ENCODE measurements around the gene SGTA. TPM values are rescaled to one million over a fixed set of nuclear protein-coding genes. Genes with fewer than 3 reads are reported as not detected.
A peak's percentile ranks its signal among the peaks of the same experiment; 100 is the strongest.

SGTA gene
- total RNA-seq, 3 donors from 2014 or later (not counting 1 experiment from before 2014, with no cell fraction given): 35.2 to 38.1 (median 36.2) TPM

DNA sequence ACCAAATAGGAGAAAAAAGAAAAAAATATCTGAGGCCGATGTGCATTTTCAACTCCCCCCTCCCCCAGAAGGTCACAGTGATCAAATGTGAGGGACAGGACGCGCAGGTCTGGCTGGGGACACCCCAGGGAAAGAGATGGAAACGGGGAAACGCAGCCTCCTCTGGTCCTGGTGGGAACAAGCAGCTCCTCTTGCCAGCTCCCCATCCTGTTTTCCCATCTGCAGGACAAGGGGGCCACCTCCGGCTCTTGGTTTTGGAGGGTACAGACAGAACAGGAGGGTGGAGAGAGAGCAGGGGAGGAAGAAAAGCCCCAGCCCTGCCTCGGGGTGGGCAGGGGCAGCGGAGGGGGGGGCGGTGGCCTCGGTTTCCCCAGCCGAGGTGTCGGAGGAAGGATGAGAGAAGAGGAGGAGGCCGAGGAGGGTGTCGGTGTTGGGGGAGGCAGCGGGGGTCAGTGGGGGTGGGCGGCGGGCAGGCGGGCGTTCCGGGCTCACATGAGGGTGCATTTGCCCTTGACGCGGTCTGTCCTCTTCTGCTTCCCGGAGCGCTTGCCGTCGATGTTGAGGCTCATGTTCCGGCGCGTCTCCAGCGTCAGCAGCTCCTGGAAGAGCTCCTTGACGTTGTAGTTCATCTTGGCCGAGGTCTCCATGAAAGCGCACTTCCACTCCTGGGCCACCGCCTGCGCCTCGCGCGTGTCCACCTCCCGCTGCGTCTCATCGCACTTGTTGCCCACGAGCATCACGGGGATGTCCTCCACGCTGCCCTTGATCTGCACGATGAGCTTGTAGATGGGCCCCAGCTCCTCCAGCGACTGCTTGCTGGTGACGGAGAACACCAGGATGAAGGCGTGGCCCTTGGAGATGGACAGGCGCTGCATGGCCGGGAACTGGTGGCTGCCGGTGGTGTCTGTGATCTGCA lies 66.1 kb downstream of the SGTA start:
- intact Hi-C loops (cut with micrococcal nuclease): no loop called here
- peaks cover 0 to 5% of the 10 kb centered on the region in 2 donors for H3K27me3 Mint-ChIP-seq (ENCODE audit: low read depth in 2 of 2)
- H3K27me3 ChIP-seq (ENCODE audit: control insufficient read depth, insufficient read depth, low read length): peaks cover 10% of the 10 kb centered on the region
- 93% methylated on average over 50 of the region's 51 CpGs for WGBS (ENCODE audit: insufficient coverage)
- peaks cover 0 to 5% of the 10 kb centered on the region in 2 donors for H3K4me1 Mint-ChIP-seq
- no peak overlapping the region for H3K4me3 ChIP-seq (ENCODE audit: low read length)
- peaks cover 3 to 8% of the 10 kb centered on the region in 2 donors for H3K9me3 Mint-ChIP-seq
- H3K27ac ChIP-seq (ENCODE audit: low read length): no peak overlapping the region
- H3K4me3 Mint-ChIP-seq: no peak overlapping the region
- no peak for DNase-seq
- no peaks in the 10 kb centered on the region for H3K36me3 ChIP-seq (ENCODE audit: control insufficient read depth, insufficient read depth, low read length)
- TF ChIP-seq, protein P1, sequence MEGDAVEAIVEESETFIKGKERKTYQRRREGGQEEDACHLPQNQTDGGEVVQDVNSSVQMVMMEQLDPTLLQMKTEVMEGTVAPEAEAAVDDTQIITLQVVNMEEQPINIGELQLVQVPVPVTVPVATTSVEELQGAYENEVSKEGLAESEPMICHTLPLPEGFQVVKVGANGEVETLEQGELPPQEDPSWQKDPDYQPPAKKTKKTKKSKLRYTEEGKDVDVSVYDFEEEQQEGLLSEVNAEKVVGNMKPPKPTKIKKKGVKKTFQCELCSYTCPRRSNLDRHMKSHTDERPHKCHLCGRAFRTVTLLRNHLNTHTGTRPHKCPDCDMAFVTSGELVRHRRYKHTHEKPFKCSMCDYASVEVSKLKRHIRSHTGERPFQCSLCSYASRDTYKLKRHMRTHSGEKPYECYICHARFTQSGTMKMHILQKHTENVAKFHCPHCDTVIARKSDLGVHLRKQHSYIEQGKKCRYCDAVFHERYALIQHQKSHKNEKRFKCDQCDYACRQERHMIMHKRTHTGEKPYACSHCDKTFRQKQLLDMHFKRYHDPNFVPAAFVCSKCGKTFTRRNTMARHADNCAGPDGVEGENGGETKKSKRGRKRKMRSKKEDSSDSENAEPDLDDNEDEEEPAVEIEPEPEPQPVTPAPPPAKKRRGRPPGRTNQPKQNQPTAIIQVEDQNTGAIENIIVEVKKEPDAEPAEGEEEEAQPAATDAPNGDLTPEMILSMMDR (IDR thresholded peaks at IDR 0.05): no peak
- peaks cover 7% of the 10 kb centered on the region for H3K9me3 ChIP-seq (ENCODE audit: control insufficient read depth, insufficient read depth, low read length)
- no peak for ATAC-seq
- no peak overlapping the region for H3K27ac Mint-ChIP-seq
- peaks cover 11% of the 10 kb centered on the region for H3K4me1 ChIP-seq (ENCODE audit: control insufficient read depth, insufficient read depth, low read length)
- no peaks in the 10 kb centered on the region for H3K36me3 Mint-ChIP-seq

- ATAC-seq: no peak
- no peak overlapping the region for H3K4me3 Mint-ChIP-seq
These were observed 66.8 kb downstream of the SGTA start for GRCh38 chr19:2716275-2716650.

GRCh38 chr19:2715470-2716274 lies 67.4 kb downstream of the SGTA start:
- Mint-ChIP-seq H3K27ac (peak overlapping the region in 1 of 2 donors; percentile 42), H3K27me3 (ENCODE audit: low read depth in 2 of 2) (peaks cover 6 to 8% of the 10 kb centered on the region in 2 donors), H3K9me3 (peaks cover 3 to 8% of the 10 kb centered on the region in 2 donors), H3K36me3 (no peaks in the 10 kb centered on the region), H3K4me1 (peaks cover 0 to 5% of the 10 kb centered on the region in 2 donors), H3K4me3 (no peak overlapping the region)
- peaks cover 6% of the 10 kb centered on the region for H3K27me3 ChIP-seq (ENCODE audit: control insufficient read depth, insufficient read depth, low read length)
- H3K27ac ChIP-seq (ENCODE audit: low read length): no peak overlapping the region
- no peak overlapping the region for H3K4me3 ChIP-seq (ENCODE audit: low read length)
- TF ChIP-seq, protein P1 (IDR thresholded peaks at IDR 0.05): no peak
- no peaks in the 10 kb centered on the region for H3K36me3 ChIP-seq (ENCODE audit: control insufficient read depth, insufficient read depth, low read length)
- 94% methylated on average over 12 of the region's 12 CpGs for WGBS (ENCODE audit: insufficient coverage)
- peaks cover 17% of the 10 kb centered on the region for H3K4me1 ChIP-seq (ENCODE audit: control insufficient read depth, insufficient read depth, low read length)
- peaks cover 7% of the 10 kb centered on the region for H3K9me3 ChIP-seq (ENCODE audit: control insufficient read depth, insufficient read depth, low read length)
- intact Hi-C loops (cut with micrococcal nuclease): no loop called here
- DNase-seq (no peak), ATAC-seq (no peak)

More at GRCh38 chr19:2716275-2716650, 66.8 kb downstream of the SGTA start:
- TF ChIP-seq, protein P1 (IDR thresholded peaks at IDR 0.05): no peak
- intact Hi-C loops (cut with micrococcal nuclease): no loop called here
- peaks cover 3 to 8% of the 10 kb centered on the region in 2 donors for H3K9me3 Mint-ChIP-seq
- H3K27ac Mint-ChIP-seq: no peak overlapping the region
- no peak for DNase-seq
- peaks cover 7% of the 10 kb centered on the region for H3K9me3 ChIP-seq (ENCODE audit: control insufficient read depth, insufficient read depth, low read length)
- H3K27me3 ChIP-seq (ENCODE audit: control insufficient read depth, insufficient read depth, low read length): peaks cover 7% of the 10 kb centered on the region
- no peak overlapping the region for H3K27ac ChIP-seq (ENCODE audit: low read length)
- peaks cover 0 to 5% of the 10 kb centered on the region in 2 donors for H3K4me1 Mint-ChIP-seq
- H3K4me3 ChIP-seq (ENCODE audit: low read length): no peak overlapping the region
- H3K4me1 ChIP-seq (ENCODE audit: control insufficient read depth, insufficient read depth, low read length): peaks cover 13% of the 10 kb centered on the region
- H3K36me3 ChIP-seq (ENCODE audit: control insufficient read depth, insufficient read depth, low read length): no peaks in the 10 kb centered on the region
- 92% methylated on average over 19 of the region's 19 CpGs for WGBS (ENCODE audit: insufficient coverage)
- H3K27me3 Mint-ChIP-seq (ENCODE audit: low read depth in 2 of 2): peaks cover 5 to 8% of the 10 kb centered on the region in 2 donors
- H3K36me3 Mint-ChIP-seq: no peaks in the 10 kb centered on the region

All from natural killer cell (primary cell).